GM19025 (cell line): Measurements from ENCODE around the gene ANO10.
"Not testable (repeated sequence)": the region's sequence is repeated elsewhere in the genome, so short reads cannot be mapped to it uniquely, and the experiment has no call there.

ENCODE experiments used
- ATAC-seq: cut with Tn5 transposase; IDR thresholded peaks from one replicate; pipeline ENCODE4 v1.9.1; 2021; ENCODE audit warnings: mild to moderate bottlenecking, low read depth, moderate library complexity; ENCODE audit not compliant: unreplicated experiment

Gene ANO10, protein sequence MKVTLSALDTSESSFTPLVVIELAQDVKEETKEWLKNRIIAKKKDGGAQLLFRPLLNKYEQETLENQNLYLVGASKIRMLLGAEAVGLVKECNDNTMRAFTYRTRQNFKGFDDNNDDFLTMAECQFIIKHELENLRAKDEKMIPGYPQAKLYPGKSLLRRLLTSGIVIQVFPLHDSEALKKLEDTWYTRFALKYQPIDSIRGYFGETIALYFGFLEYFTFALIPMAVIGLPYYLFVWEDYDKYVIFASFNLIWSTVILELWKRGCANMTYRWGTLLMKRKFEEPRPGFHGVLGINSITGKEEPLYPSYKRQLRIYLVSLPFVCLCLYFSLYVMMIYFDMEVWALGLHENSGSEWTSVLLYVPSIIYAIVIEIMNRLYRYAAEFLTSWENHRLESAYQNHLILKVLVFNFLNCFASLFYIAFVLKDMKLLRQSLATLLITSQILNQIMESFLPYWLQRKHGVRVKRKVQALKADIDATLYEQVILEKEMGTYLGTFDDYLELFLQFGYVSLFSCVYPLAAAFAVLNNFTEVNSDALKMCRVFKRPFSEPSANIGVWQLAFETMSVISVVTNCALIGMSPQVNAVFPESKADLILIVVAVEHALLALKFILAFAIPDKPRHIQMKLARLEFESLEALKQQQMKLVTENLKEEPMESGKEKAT

DNA sequence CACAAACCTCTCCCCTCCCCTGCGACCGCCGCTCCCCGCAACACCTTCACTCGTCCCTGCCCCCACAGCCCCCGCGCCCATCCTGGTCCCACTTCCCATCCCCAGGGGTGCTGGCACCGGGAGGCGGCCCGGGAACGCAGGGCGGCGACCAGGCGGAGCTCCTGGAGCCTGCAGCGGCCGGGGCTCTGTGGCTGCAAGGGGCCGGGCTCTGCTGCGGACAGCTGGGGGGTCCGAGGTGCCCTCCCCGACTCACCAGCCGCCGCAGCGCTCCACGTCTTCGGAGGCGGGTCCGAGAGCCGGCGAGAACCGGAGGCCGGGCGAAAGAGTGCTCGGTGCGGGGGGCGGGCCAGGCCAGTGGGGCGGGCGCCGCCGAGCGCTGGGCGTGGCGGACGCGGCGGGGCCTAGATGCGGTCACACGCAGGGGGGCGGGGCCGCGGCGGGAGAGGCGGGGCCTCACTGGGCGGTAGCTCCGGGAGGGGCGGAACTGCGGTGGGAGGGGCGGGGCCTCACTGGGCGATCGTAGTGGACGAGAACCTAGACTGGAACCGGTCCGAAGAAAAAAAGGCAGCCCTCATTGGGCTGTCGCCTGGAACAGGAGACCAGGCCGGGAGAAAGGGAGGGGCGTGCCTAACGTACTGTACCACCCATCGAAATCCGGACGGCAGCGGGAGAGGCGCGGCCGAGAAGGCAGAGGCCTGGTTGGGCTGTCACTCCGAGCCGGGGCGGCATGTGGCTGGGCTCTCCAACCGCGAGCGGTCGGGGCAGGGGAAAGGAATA is at the start of gene ANO10:
Gene ANO10 (minus strand): TSS at position 356 of the 777 bp plus-strand sequence. CDS start 16,159 bp downstream, outside the sequence.
- peak; percentile 91 for ATAC-seq

DNA sequence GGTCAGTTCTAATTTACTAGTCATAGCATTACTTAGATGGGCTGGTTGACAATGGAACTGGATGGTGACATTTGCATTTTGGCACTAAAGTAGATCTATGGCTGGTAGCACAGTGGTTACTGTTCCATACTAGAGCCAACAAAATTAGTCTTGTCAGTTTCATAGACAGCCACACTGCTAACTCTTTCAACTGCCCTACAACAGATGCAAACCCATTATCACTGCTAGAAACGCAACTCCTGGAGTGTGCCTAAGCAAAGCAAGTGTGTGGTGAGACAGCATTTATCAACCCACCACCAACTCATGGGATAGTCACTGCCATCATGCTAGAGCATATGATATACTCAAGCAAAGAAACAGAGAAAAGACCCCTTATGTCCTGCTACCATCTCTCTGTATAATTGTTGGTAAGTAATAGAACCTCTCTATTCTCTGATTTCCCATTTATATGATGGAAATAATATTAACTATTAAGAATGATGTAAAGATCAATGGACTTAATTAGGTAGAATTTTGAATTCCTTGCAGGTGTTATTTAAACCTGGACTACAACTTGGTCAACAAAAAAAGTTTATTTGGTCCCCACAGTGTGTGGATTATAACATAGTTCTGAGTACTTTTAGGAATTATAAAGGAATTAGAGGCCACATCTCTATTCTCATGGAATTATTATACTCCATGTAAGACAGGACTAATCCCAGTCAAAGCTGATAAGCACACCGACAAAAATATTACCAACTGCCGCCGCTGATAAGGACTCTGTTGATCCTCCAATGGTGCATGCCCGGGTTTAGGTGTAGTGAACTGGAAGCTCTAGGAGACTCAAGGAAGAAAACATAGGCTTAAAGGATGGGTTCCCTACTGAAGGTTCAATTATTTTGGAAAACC is 49.1 kb upstream of the ANO10 start:
- ATAC-seq, result no peak

DNA sequence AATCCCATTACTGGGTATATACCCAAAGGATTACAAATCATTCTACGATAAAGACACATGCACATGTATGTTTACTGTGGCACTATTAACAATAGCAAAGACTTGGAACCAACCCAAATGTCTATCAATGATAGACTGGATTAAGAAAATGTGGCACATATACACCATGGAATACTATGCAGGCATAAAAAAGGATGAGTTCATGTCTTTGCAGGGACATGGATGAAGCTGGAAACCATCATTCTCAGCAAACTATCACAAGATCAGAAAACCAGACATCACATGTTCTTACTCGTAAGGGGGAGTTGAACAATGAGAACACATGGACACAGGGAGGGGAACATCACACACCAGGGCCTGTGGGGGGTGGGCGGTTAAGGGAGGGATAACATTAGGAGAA is 43.2 kb upstream of the ANO10 start:
- not testable (repeated sequence) for ATAC-seq

DNA sequence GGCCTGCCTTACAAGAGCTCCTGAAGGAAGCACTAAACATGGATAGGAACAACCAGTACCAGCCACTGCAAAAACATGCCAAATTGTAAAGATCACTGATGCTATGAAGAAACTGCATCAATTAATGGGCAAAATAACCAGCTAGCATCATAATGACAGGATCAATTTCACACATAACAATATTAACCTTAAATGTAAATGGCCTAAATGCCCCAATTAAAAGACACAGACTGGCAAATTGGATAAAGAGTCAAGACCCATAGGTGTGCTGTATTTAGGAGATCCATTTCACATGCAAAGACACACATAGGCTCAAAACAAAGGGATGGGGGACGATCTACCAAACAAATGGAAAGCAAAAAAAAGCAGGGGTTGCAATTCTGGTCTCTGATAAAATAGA is 39.6 kb upstream of the ANO10 start:
- ATAC-seq, result not testable (repeated sequence)

DNA sequence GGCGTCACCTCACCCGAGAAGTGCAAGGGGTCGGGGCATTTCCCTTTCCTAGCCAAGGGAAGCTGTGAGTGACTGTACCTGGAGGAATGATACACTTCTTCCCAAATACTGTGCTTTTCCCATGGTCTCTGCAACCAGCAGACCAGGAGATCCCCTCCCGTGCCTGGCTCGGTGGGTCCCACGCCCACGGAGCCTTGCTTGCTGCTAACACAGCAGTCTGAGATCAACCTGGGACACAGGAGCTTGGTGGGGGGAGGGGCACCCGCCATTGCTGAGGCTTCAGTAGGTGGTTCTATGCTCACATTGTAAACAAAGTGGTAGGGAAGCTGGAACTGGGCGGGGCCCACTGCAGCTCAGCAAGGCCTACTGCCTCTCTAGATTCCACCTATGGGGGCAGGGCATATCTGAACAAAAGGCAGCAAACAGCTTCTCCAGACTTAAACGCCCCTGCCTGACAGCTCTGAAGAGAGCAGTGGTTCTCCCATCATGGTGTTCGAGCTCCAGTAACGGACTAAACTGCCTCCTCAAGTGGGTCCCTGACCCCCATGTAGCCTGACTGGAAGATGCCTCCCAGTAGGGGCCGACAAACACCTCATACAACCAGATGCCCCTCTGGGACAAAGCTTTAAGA is 37.6 kb upstream of the ANO10 start:
- no peak for ATAC-seq

DNA sequence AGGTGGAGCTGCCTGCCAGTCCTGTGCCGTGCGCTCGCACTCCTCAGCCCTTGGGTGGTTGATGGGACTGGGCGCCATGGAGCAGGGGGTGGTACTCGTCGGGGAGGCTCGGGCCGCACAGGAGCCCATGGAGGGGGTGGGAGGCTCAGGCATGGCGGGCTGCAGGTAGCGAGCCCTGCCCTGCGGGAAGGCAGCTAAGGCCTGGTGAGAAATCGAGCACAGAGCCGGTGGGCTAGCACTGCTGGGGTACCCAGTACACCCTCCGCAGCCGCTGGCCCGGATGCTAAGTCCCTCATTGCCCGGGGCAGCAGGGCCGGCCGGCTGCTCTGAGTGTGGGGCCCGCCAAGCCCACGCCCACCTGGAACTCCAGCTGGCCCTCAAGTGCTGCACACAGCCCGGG is 34.6 kb upstream of the ANO10 start:
- ATAC-seq, result not testable (repeated sequence)

DNA sequence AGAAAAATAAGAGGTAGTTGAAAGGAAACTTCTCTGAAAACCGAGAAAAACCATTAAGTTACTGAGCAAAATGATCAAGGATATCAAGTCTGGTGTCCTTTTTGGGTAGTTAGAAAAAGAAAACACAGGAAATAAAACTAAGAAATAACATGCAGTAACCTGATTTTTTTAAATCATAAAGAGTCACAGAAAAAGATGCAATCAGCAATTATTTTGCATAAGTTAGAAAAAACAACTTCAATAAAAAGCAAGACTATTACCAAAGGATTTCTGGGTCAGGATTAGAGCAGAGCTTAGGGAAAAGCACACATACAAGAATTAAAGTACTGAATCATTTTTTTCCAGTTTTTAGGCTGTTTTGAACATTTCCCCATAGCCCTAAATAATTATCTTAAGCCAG is 28.5 kb upstream of the ANO10 start:
- ATAC-seq, result no peak

DNA sequence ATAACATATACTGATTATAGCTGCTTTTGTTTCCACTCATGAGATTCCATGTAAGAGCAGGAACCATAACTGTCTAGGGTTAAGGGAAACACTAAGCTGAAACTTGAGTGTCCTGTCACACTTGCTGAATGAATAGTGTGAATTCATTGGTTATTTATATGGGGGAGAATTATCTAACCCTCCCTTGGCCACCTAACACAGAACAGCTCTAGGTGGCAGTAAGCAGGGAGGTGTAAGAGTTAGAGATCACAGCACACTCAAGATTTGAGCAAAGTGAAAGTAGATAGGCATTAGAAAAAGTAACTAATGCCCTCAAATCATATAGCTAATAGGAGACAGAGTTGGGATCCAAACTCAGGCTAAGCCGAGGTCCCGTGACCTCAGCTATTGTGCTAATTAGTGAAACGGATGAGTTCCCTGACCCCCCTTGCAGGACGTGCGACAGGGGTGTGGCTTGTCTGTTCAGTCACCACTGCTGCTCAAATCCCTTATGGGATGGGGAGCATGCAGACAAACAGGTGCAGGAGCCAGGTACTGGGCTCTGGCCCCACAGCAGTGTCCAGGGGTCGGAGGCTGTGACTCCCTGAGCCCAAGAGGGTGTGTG is 27.7 kb upstream of the ANO10 start:
- no peak for ATAC-seq

DNA sequence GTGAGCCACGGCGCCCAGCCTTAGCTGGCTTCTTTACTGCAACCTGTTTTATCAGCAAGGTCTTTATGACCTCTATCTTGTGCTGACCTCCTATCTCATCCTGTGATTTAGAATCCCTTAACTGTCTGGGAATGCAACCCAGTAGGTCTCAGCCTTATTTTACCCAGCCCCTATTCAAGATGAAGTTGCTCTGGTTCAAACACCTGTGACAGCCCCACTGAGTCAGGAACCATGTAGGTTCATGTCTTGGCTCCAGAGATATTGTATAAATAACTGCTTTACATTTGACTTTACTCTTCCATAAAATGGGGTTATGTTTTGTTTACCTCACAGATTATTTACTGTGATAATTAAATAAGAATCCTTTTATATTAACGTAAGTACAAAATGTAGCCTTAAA is 27.1 kb upstream of the ANO10 start:
- no peak for ATAC-seq

DNA sequence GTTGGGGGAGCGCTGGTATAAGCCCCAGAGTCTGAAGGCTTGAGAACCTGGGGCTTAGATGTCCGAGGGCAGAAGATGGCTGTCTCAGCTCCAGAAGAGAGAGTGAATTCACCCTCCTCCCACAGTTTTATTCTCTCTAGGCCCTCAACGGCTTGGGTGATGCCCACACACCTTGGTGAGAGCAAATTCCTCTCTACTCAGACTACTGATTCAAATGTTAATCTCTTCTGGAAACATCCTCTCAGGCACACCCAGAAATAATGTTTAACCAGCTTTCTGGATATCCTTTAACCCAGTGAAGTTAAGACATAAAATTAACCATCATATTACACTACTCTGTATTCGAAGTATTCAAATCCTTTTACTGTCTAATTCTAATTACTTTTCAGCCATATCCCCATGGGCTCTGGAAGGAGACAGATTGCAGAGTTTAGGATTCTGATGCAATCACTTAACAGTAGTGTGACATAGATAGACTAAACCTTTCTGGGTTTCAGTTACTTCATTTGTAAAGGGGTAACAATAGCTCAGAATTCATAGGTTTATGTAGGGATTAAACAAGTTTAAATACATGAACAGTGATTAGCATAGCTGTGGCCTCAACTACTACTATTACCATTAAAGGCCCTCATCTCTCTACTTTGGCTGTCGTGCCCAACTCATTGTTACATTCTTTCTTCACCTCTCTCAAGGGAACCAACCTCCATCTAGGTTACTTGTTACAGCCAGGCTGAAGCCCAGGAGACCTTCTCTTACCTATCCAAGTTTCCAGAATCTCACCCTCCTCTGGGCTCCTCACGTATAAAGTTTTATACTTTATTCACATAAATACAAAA is 25.7 kb upstream of the ANO10 start:
- no peak for ATAC-seq

DNA sequence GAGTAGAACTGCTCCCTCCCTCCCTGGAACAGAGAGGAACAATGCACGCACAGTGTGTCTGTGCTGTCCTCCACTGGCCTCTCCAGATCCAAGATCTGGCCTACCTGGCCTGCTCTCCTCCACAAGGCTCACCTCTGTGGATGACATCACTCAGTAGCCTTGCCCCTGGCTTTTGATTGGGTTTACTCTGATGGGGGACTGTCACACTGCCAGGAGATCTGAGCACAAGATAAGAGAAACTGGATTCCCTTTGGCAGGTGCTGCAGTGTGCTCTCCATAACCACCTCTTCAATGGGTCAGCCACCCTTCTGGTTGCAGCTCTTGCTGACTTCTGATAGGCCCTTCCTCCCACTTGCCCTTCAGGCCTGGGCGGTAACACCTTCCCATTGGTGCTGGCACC is 22.6 kb upstream of the ANO10 start:
- no peak for ATAC-seq

DNA sequence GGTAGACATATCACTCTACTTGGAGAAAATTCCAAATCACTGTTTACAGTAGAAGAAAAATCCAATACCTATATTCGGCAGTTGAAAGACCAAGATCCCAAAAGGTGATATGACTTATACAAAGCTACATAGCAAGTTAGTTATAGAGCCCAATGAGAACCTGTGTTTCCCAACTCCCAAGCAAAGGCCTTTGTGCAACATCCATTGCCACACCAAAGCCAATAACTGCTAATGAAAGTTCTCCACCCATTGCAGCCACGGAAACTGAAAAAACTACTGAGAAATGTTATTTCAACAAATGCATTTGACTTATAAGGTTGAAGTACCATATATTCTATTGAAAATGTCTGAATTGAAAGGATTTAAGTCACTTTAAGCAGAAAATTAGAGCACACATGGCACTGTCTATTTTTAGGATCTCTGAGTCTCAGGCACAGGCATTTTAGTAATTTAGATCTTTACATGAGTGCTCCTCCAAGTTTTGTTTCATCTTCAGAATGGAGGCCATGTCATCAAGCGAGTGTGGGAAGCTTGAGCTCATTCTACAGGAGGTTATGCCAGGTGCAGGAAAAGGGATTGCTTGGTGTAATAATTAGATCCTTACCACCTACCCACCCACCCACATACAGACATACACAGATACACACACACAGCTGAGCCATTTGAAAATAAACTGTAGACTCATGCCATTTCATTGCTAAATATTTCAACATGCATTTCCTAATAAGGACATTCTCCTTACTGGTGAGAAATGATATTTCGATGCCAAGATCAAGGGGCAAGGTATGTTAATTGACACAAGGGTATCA is 19.7 kb upstream of the ANO10 start:
- no peak for ATAC-seq

DNA sequence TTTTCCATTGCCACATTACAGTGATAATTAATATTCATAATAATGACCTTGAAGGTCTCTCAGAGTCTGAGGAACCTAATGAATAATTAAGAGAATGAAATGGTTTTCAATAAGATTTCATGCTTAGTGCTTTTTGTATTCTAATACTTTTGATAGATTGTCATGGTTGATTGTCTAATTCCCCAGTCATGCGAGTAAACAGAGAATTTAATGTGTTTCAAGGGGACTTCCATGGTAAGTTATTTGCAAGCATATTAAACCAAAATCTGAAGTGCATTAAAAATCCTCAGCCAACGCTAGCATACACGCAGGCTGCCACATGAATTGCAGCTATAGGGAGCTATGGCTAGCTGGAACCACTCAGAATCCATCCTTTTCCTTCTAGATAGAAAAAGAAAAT is 18.9 kb upstream of the ANO10 start:
- no peak for ATAC-seq

DNA sequence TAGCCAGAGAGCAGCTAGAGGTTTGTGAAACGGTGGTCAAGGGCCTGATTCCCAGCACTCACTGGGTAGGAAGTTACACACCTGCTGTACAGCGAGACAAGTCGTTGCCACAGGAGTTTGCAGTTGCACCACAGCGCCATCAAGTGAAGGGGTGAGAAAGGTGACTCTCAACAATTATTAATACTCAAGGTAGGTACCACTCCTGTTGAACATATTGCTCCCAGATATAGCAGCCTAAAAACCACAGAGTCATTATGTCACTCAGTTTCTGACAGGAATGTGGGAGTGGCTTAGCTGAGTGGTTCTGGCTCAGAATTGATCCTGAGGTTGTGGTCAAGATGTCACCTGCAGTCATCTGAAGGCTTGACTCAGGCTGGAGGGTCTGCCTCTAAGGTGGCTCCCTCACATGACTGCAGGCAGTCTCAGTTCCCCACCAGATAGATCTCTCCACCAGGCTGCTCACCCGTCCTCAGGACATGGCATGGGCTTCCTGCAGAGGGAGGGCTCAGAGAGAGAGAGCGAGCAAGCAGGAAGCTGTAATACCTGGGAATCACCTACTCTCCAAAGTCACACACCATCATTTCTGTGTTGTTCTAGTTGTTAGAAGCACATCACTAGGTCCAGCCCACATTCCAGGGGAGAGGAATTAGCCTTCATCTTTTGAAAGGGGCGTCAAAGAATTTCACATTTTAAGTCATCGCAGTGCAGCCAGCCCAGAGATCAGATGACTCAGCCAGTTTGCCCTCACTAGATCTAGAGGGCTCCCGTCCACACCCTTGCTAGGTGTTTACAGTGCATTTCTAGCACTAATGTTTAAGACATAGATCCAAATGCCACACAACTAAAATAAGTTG is 17.0 kb upstream of the ANO10 start:
- ATAC-seq, result peak; percentile 49

DNA sequence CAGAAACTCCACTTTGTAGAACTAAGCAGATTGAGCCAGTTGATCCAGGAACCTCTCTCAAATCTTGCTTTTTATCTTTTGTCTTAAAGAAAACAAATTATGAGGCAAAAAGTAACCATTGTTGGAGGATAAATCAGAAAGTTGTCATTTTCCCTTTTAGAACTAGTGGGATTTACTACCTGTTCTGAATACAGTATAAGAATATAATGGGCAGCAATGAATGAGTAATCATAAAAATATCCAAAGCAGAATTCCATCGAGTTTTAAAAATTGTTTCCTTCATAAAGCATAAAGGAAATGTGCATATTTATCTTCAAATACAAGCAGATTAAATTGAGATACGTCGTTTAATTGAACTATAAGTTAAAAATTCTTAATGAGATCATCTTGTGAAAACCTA is 15.9 kb upstream of the ANO10 start:
- ATAC-seq, result no peak

DNA sequence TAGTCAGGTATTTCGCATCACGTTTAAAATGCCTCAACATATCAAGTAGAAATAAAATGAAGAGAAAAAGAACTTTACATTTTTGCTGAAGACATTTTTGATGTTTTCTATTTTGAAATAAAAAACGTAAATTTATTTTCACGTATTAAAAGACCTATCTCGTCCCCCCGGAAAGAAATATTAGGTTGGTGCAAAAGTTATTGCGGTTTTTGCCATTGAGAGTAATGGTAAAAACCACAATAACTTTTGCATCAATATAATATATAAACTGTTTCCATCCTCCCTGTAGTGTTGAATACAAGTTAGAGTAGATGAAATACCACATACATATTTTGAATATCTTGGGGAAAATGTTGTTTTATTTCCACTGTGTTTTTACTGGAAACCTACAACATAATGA is 11.2 kb upstream of the ANO10 start:
- no peak for ATAC-seq

DNA sequence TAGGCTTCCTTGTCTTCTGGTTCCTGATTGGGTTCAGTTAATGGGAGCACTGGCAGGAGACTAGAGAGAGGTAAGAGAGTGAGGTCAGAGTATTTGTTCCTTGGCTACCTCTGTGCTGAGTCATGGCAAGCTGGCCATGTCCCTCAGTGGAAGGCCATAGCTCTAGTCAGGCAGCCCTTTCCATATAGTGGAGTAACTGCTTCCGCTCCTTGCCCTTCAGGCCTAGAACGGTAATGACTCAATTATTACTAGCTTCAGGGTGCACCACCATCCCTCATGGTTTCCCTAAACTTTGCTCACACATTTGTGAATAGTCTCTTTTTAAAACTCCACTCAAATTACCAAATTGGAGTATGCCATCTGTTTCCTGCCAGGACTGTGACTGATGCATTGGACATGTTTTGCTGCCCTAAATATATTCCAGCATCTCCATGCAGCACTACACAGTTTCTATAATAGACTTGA is 10.5 kb upstream of the ANO10 start:
- no peak for ATAC-seq
